ENCODE data around the gene NXF2B. TPM values are rescaled to one million over a fixed set of nuclear protein-coding genes. Genes with fewer than 3 reads are reported as not detected.

The NXF2B gene
- polyA plus RNA-seq, 1 donor (not counting 4 experiments of a cell fraction or from before 2014, with no cell fraction given): not detected

GRCh38 chrX:102341867-102342266 lies 97.9 kb downstream of the NXF2B start:
- no peaks in the 10 kb centered on the region for H3K27me3 ChIP-seq (ENCODE audit: control insufficient read depth, extremely low read depth, insufficient read depth, low read length)
- no peaks in the 10 kb centered on the region for H3K4me1 ChIP-seq (ENCODE audit: control insufficient read depth, extremely low read depth, insufficient read depth, low read length)
- H3K4me2 ChIP-seq (ENCODE audit: control insufficient read depth, extremely low read depth, insufficient read depth, low read depth, low read length): no peak overlapping the region
- H3K79me2 ChIP-seq (ENCODE audit: control insufficient read depth, insufficient read depth, low read length): no peaks in the 10 kb centered on the region
- H3K4me3 ChIP-seq (ENCODE audit: control insufficient read depth in 2 of 3, extremely low read depth in 1 of 3, insufficient read depth in 2 of 3, low read depth in 1 of 3, low read length in 3 of 3): no peak overlapping the region
- DNase-seq (ENCODE audit: low read depth, low spot score): no peak
- H3K9me3 ChIP-seq (ENCODE audit: control insufficient read depth, low read depth, low read length): no peaks in the 10 kb centered on the region
- H3K9ac ChIP-seq (ENCODE audit: control insufficient read depth, extremely low read depth, insufficient read depth, low read length): no peak overlapping the region
- FAIRE-seq: no peak
- H4K20me1 ChIP-seq (ENCODE audit: control insufficient read depth, extremely low read depth, insufficient read depth, low read length): no peaks in the 10 kb centered on the region
- no peaks in the 10 kb centered on the region for H3K9me1 ChIP-seq (ENCODE audit: control insufficient read depth, extremely low read depth, insufficient read depth, low read length)
- no peak overlapping the region for H3K27ac ChIP-seq (ENCODE audit: control insufficient read depth, insufficient read depth, low read length)
- no peak overlapping the region for H2AFZ ChIP-seq (ENCODE audit: control insufficient read depth, low read length)
- dilution Hi-C loops (cut with MboI; ENCODE audit: extremely low pct_ligation_motif_present, low sequenced_read_pairs): no loop called here
- TF ChIP-seq, protein P1, sequence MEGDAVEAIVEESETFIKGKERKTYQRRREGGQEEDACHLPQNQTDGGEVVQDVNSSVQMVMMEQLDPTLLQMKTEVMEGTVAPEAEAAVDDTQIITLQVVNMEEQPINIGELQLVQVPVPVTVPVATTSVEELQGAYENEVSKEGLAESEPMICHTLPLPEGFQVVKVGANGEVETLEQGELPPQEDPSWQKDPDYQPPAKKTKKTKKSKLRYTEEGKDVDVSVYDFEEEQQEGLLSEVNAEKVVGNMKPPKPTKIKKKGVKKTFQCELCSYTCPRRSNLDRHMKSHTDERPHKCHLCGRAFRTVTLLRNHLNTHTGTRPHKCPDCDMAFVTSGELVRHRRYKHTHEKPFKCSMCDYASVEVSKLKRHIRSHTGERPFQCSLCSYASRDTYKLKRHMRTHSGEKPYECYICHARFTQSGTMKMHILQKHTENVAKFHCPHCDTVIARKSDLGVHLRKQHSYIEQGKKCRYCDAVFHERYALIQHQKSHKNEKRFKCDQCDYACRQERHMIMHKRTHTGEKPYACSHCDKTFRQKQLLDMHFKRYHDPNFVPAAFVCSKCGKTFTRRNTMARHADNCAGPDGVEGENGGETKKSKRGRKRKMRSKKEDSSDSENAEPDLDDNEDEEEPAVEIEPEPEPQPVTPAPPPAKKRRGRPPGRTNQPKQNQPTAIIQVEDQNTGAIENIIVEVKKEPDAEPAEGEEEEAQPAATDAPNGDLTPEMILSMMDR (optimal IDR thresholded peaks at IDR 0.05 in 1 of 3, IDR thresholded peaks at IDR 0.05 in 1 of 3, conservative IDR thresholded peaks at IDR 0.05 in 1 of 3; ENCODE audit: extremely low read depth in 1 of 3, insufficient read depth in 2 of 3, low read length in 3 of 3): peak in 2 of 3 experiments; percentile 20 to 25
- TF ChIP-seq EZH2 (IDR thresholded peaks at IDR 0.05; ENCODE audit: low read length): no peak
- no peaks in the 10 kb centered on the region for H3K36me3 ChIP-seq (ENCODE audit: control insufficient read depth in 2 of 2, extremely low read depth in 1 of 2, insufficient read depth in 2 of 2, low read length in 2 of 2)

- FAIRE-seq: no peak
- no peak for DNase-seq (ENCODE audit: low read depth, low spot score)
- dilution Hi-C loops (cut with MboI; ENCODE audit: extremely low pct_ligation_motif_present, low sequenced_read_pairs): no loop called here
Measured at GRCh38 chrX:102339312-102340298, 100.2 kb downstream of the NXF2B start.

More at GRCh38 chrX:102339312-102340298, 100.2 kb downstream of the NXF2B start:
- H3K9me1 ChIP-seq (ENCODE audit: control insufficient read depth, extremely low read depth, insufficient read depth, low read length): no peaks in the 10 kb centered on the region
- no peak overlapping the region for H3K27ac ChIP-seq (ENCODE audit: control insufficient read depth, insufficient read depth, low read length)
- TF ChIP-seq, protein P1 (optimal IDR thresholded peaks at IDR 0.05 in 1 of 3, IDR thresholded peaks at IDR 0.05 in 1 of 3, conservative IDR thresholded peaks at IDR 0.05 in 1 of 3; ENCODE audit: extremely low read depth in 1 of 3, insufficient read depth in 2 of 3, low read length in 3 of 3): no peak
- no peak for TF ChIP-seq EZH2 (IDR thresholded peaks at IDR 0.05; ENCODE audit: low read length)
- no peaks in the 10 kb centered on the region for H3K4me1 ChIP-seq (ENCODE audit: control insufficient read depth, extremely low read depth, insufficient read depth, low read length)
- H4K20me1 ChIP-seq (ENCODE audit: control insufficient read depth, extremely low read depth, insufficient read depth, low read length): no peaks in the 10 kb centered on the region
- no peak overlapping the region for H3K4me2 ChIP-seq (ENCODE audit: control insufficient read depth, extremely low read depth, insufficient read depth, low read depth, low read length)
- no peaks in the 10 kb centered on the region for H3K79me2 ChIP-seq (ENCODE audit: control insufficient read depth, insufficient read depth, low read length)
- no peak overlapping the region for H2AFZ ChIP-seq (ENCODE audit: control insufficient read depth, low read length)
- H3K9ac ChIP-seq (ENCODE audit: control insufficient read depth, extremely low read depth, insufficient read depth, low read length): no peak overlapping the region
- no peak overlapping the region for H3K4me3 ChIP-seq (ENCODE audit: control insufficient read depth in 2 of 3, extremely low read depth in 1 of 3, insufficient read depth in 2 of 3, low read depth in 1 of 3, low read length in 3 of 3)
- H3K9me3 ChIP-seq (ENCODE audit: control insufficient read depth, low read depth, low read length): no peaks in the 10 kb centered on the region
- no peaks in the 10 kb centered on the region for H3K27me3 ChIP-seq (ENCODE audit: control insufficient read depth, extremely low read depth, insufficient read depth, low read length)
- H3K36me3 ChIP-seq (ENCODE audit: control insufficient read depth in 2 of 2, extremely low read depth in 1 of 2, insufficient read depth in 2 of 2, low read length in 2 of 2): no peaks in the 10 kb centered on the region
